NCI-H524 (cell line): ENCODE data around the gene TMEM170B.
A peak's percentile ranks its signal among the peaks of the same experiment; 100 is the strongest.
"Not testable (repeated sequence)": the region's sequence is repeated elsewhere in the genome, so short reads cannot be mapped to it uniquely, and the experiment has no call there.

Source experiments
- DNase-seq, 2 experiments: peaks; one replicate each; lab custom pipeline; 2025; lab: John Stamatoyannopoulos, UW

Gene TMEM170B

GRCh38 chr6:11528996-11529395, 8.6 kb upstream of the TMEM170B start:
- DNase-seq: no peak

DNA sequence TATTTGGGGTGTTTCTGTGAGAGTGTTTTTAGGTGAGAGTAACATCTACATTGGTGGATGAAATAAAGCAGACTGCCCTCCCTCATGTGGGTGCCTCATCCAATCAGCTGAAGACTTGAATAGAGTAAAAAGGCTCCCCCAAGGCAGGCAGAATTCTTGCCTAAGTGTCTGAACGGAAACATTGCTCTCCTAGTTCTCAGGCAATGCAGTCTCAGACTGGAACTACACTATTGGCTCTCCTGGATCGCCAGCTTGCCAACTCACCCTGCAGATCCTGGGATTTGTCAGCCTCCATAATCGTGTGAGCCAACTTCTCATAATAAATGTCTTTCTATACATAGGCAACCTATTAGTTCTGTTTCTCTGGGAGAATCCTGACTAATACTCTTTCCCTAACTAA, 5.5 kb upstream of the TMEM170B start:
- no peak for DNase-seq

DNA sequence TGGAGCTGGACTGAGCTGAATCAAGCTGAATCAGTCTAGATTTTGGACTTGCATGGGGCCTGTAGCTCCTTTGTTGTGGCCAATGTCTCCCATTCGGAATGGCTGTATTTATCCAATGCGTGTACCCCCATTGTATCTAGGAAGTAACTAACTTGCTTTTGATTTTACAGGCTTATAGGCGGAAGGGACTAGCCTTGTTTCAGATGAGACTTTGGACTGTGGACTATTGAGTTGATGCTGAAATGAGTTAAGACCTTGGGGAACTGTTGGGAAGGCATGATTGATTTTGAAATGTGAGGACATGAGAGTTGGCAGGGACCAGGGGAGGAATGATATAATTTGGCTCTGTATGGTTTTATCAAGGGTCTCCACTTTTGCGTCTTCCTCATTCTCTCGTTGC, 3.0 kb upstream of the TMEM170B start:
- no peak for DNase-seq

- no peak for DNase-seq
Observed at GRCh38 chr6:11535801-11536230, 1.7 kb upstream of the TMEM170B start.

GRCh38 chr6:11536795-11537194, 754 bp upstream of the TMEM170B start:
- DNase-seq: peak in 1 of 2 experiments; percentile 46

- peak; percentile 30 to 57 for DNase-seq
Observed at GRCh38 chr6:11538052-11538818, 686 bp downstream of the TMEM170B start.

GRCh38 chr6:11538819-11539468, 1.4 kb downstream of the TMEM170B start:
- DNase-seq: peak in 1 of 2 experiments; percentile 57

GRCh38 chr6:11542863-11543262, 5.3 kb downstream of the TMEM170B start:
- no peak for DNase-seq

- no peak for DNase-seq
Observed at GRCh38 chr6:11543919-11544518, 6.5 kb downstream of the TMEM170B start.

- DNase-seq: not testable (repeated sequence)
Observed at GRCh38 chr6:11547846-11548245, 10.3 kb downstream of the TMEM170B start.

DNA sequence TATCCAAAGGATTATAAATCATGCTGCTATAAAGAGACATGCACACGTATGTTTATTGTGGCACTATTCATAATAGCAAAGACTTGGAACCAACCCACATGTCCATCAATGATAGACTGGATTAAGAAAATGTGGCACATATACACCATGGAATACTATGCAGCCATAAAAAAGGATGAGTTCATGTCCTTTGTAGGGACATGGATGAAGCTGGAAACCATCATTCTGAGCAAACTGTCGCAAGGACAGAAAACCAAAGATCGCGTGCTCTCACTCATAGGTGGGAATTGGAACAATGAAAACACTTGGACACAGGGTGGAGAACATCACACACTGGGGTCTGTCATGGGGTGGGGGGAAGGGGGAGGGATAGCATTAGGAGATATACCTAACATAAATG, 11.0 kb downstream of the TMEM170B start:
- not testable (repeated sequence) for DNase-seq

- DNase-seq: no peak
Observed at GRCh38 chr6:11551053-11551452, 13.5 kb downstream of the TMEM170B start.

- no peak for DNase-seq
Observed at GRCh38 chr6:11552442-11552841, 14.9 kb downstream of the TMEM170B start.

GRCh38 chr6:11553824-11554223, 16.3 kb downstream of the TMEM170B start:
- DNase-seq: no peak

DNA sequence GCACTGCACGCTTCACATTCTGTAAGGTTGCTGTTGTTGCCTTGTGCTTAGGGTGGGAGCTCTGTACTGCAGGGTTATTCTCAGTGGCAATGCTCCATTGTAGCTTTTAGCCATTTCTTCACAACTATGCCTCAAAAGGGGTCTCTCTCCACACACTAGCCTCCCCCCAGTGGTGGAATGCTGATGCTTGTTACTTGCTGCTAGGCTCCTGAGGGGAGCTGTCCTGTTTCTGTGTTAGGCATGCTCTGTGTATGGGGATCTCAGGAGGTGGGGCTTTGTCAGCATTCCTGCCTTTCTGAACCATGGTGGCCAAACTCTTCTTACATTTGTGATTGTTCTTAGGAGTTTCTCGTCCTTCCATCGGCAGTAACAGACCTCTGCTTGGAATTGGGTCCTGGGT, 18.8 kb downstream of the TMEM170B start:
- no peak for DNase-seq

DNA sequence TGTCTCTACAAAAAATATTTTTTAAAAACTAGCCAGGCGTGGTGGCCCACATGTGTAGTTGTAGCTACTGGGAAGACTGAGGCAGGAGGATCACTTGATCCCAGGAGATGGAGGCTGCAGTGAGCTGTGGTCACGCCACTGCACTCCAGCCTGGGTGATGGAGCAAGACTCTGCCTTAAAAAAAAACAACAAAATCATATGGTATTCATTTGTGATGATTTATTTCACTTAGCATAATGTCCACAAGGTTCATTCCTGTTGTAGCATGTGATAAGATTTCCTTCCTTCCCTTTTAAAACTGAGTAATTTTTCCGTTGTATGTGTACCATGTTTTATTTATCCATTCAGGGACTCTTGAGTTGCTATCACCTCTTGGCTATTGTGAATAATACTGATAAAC, 26.2 kb downstream of the TMEM170B start:
- DNase-seq: no peak

DNA sequence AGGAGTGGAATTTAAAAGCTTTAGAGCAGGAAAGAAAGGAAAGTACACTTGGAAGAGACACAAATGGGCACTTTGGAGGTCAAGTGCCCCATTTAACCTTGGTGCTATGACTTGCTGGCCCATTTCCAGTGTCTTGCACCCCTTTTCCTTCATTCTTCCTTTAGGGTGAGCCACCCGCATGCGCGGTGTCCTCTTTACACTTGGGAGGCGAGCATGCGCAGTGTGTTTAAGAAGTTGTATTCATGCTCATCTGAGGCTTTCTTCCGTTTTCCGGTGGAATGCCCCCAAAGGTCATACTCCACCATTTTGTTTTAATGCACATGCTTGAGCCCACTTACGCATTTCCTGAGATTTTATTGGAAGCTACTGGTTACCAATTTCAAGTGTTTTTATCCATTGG, 29.1 kb downstream of the TMEM170B start:
- no peak for DNase-seq

GRCh38 chr6:11571073-11571472, 33.5 kb downstream of the TMEM170B start:
- DNase-seq: no peak

GRCh38 chr6:11575408-11576033, 38.0 kb downstream of the TMEM170B start:
- DNase-seq: peak; percentile 29 to 65

GRCh38 chr6:11580686-11581405, 43.3 kb downstream of the TMEM170B start:
- no peak for DNase-seq

DNA sequence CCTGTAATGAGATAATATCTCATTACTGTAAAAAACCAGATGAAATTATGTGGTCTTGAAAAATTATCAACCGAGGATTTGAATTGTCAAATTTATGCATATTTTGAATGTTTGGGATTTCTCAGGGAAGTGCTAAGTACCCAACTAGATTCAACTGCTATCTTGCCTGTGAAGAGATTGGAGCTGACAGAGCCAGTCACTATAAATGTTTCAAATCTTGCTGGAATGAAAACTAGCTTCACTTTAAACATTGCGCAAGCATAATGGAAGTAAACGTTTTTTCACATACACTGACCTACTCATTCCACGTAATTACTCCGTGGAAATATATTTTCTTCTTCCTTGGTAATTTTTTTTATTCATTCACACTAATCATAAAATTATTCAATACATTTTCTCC, 46.7 kb downstream of the TMEM170B start:
- no peak for DNase-seq

GRCh38 chr6:11585426-11586016, 48.0 kb downstream of the TMEM170B start:
- peak in 1 of 2 experiments; percentile 54 for DNase-seq
